HG02763 (cell line): Measurements from ENCODE around the gene HMHB1.
A peak's percentile ranks its signal among the peaks of the same experiment; 100 is the strongest.
"Not testable (repeated sequence)": the region's sequence is repeated elsewhere in the genome, so short reads cannot be mapped to it uniquely, and the experiment has no call there.

ENCODE experiments used
- ATAC-seq: cut with Tn5 transposase; IDR thresholded peaks from one replicate; pipeline ENCODE4 v1.9.1; 2021; ENCODE audit warnings: mild to moderate bottlenecking, moderate library complexity; ENCODE audit not compliant: unreplicated experiment

HMHB1 gene

DNA sequence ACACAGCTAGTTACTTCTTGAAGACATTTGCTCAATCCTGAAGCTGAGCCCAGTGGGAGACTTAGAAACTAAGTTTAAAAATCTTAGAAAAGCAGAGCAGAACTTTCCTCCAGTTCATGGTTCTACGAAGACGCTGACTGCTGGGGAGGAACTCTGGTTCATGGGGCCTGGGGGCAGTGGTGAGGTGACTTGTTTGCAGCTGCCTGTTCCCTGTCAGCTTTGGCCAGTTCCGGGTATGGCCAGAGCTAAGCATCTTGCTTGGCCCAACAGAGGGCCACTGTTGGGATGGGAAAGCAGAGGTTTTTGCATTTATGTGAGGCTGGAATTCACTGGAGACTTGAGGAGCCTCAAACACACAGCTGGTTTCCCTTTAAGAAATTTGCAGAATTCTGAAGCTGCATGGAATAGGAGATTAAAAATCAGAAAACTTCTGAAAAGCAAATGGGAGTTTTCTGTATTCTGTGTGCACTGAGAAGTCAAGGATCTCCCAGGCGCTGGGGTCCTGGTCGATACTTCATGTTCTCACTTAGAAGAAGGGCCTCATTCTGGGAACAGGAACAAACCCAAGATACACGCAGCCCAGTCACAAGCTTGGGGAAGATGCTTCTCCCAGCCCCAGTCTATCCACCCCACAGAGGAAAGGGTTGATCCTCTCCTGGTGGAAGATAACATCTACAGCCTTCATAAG lies 10.6 kb upstream of the HMHB1 start:
- no peak for ATAC-seq

DNA sequence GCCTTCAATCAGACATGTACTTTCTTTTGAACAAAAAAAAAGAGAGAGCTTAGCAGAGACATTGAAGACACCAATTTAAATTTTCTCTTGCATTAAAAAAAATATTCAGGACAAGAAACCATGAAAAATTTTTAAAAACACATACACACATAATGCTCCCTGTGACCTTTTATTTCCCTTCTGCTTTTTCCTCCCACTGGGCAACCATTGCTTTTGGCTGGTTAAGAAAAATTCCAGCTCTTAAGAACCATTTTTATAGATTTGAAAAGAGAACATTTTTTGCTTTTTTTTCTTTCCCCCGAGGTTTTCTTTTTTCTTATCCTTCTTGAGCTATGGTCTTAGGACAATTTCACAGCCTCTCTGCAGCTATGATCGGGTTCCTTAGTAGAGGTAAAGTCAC lies 6.1 kb upstream of the HMHB1 start:
- no peak for ATAC-seq

GRCh38 chr5:143806579-143806978 lies 5.4 kb upstream of the HMHB1 start:
- ATAC-seq, result no peak

- ATAC-seq, result no peak
Measured at GRCh38 chr5:143807401-143807800, 4.6 kb upstream of the HMHB1 start.

DNA sequence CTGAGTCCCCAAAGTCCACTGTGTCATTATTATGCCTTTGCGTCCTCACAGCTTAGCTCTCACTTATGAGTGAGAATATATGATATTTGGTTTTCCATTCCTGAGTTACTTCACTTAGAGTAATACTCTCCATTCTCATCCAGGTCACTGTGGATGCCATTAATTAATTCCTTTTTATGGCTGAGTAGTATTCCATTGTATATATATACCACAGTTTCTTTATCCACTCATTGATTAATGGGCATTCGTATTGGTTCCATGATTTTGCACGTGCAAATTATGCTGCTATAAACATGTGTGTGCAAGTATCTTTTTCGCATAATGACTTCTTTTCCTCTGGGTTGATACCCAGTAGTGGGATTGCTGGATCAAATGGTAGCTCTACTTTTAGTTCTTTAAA lies 4.4 kb downstream of the HMHB1 start:
- ATAC-seq, result not testable (repeated sequence)

DNA sequence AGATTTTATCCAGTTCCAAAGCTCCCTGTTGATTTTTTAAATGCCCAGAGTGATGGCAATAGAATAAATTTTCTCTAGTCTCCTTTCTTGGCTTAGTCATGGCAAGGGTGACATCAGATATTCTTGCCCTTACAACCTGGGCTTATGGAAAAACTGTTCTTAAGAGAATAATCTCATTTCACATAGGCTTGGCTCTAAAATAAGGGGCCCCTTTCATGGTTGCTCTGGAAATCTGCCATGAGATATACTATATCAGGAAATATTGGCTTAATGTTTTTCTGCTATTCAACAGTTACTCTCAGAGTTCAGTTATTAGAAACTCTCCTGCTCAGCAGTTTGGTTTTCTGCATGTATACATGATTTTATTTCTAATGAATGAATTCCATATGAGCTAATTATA lies 7.8 kb downstream of the HMHB1 start:
- no peak for ATAC-seq

DNA sequence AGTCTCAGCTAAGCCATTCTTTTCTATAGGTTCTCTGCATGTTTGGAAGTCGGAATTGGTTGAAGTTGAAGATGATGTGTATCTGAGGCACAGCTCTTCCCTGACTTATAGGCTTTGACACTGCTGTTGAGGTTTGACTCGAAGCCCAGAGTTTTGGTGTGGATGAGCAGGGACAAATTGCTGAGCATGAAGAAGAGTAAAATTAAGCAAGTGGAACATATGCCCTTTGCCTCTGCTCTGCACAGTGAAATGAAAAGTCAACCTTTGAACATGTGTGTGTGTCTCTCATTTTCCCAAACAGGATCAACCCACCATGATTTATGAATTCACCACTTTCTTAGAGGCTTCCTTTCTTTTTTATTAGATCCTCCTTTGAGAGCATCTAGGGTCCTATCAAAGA lies 8.5 kb downstream of the HMHB1 start:
- ATAC-seq, result no peak

GRCh38 chr5:143824851-143825720 lies 13.1 kb downstream of the HMHB1 start:
- ATAC-seq, result peak; percentile 62

DNA sequence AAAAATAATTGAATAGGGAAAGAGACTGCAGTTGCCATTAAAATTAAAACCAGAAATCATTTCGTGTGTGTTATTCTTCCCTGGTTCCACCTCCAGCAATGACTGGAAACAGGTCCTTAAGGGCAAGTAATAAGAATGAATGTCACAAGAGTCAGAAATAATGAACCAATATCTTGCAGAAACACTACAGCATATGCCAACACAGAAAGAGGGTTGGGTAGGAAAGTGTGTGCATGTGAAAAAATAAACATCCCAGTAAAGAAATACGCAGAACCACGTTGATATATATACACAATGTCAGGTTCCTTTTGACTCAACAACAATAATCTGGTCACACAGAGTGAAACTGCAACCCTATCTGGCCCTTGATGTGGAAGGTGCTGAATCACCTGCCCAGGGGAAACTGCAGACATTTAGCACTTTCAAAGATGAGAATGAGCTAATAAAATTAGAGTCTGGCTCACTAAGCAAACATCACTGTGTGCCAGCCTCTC lies 15.0 kb downstream of the HMHB1 start:
- peak; percentile 74 for ATAC-seq

- no peak for ATAC-seq
Measured at GRCh38 chr5:143828710-143829109, 16.7 kb downstream of the HMHB1 start.

DNA sequence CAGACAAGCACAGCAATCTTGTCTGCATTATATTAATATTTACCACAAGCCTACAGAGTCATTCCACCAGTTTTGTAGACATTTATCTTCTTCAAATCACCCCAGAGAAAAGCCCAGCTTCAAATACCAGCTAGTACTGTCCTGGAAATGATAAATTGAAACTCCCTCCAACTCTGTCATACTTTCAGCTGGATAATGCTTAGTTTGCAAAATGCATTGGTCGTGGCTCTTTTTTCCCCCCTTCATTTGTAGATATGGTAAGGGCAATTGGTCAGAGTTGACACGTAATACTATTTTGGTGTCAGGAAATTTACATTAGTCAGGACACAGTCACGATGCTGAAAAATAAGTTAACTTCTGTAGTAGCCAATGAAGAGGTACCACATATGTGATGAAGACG lies 21.2 kb downstream of the HMHB1 start:
- no peak for ATAC-seq

DNA sequence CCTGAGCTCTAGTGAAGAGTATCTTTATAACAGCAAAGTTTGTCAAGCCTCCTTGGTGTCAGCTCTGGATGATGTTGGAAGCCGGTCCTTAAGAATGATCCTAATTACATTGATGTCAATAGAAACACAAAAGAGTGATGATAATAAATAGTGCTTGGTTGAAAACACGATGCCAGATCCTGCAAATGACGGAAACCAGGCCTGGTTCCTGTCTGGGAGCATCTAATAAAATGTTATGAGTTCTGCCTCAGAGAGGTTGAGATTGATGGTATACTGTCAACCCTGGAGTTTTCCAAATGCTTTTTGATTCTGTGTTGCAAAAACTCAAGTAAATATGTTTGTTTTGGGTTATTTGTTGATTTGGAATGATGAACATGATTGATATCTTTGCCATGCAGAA lies 23.3 kb downstream of the HMHB1 start:
- ATAC-seq, result no peak

DNA sequence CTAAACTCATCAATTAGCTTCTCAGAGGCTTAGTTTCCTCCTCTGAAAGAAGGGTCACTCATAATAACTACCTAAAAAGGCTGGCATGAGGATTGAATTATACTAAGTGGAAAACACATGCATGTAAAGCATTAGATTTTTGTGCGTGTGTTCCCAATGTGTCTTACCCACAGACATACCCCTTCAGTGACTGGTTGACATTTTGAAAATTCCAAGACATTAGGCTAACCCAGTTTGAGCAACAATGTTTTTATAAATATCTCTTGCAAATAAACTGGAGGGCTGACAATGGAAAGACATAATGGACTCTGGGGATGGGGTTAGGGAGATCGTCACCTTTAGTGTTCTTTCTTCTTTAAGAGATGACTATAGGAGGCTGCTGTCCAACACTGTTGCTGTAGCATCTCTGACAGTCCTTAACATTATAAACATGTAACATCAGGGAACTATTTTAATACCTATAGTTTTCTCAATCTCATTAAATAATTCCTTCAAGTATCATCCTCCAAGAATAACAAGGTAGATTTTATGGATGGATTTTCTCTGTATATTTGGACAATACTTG lies 24.3 kb downstream of the HMHB1 start:
- no peak for ATAC-seq

- no peak for ATAC-seq
Measured at GRCh38 chr5:143837306-143837848, 25.4 kb downstream of the HMHB1 start.

- ATAC-seq, result no peak
Measured at GRCh38 chr5:143841446-143841845, 29.5 kb downstream of the HMHB1 start.

GRCh38 chr5:143842920-143843319 lies 31.0 kb downstream of the HMHB1 start:
- ATAC-seq, result no peak

DNA sequence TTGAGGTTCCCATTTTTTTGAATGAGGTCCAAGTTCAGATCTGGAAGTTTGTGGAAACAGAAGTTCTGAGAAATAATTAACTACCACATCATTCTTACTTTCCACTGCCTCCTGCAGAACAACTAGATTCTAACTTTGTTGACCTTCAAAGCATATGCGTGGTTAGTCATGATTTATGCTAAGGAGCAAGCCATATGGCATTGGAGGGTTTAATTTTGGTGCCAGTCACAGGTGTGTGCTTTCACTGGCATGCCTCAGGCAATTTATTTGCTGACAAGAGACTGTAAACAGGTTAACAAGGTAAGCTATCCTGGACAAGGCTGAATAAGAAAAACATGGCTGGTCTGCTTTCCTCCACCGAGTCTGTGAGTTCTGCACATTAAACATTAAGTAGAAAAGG lies 31.5 kb downstream of the HMHB1 start:
- no peak for ATAC-seq

DNA sequence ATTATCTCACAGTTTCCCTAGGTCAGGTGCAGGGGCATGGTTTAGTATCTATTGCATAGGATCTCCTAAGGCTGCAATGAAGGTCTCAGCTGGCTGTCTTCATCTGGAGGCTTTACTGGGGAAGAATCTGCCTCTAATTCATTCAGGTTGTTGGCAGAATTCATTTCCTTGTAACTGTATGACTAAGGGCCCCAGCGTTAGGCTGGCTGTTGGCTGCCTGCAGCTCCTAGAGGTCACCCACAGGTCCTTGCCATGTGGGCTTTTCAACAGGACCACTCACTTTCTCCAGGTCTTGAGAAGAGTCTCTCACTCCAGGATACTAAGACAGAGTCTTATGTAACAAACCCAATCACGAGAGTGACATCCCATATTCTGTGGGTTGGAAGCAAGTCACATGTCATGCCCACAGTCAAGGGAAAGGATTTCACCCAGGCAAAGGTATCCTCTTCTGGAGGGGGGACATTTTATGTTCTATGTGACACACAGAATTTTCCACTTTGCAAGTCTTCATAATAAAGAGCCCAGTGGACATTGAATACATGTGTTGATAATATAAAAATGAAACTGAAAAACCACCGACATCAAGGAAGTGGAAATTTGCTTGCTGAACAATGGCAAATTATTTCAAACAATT lies 38.2 kb downstream of the HMHB1 start:
- ATAC-seq, result peak; percentile 58

- no peak for ATAC-seq
Measured at GRCh38 chr5:143851383-143851782, 39.4 kb downstream of the HMHB1 start.

DNA sequence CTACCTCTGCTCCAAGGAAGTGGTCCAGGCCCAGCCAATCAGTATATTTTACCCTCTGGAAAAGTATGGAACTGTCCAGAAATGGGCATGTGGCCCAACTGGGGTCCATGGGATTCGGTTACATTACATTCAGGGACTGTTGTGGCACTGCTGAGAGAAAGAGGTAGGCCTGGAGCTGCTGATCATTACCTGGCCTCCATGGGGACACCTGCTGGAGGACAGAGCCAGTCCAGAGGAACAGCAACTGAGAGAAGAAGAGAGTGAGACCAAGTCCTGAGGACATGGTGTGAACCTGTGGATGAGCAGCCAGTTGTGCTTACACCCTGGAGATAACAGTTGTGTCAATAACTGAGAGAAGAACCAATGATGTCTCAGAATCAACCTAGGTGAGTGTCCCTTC lies 48.2 kb downstream of the HMHB1 start:
- ATAC-seq, result no peak

- ATAC-seq, result no peak
Measured at GRCh38 chr5:143862271-143862670, 50.3 kb downstream of the HMHB1 start.
